ENCODE results near the gene MCFD2. TPM values are rescaled to one million over a fixed set of nuclear protein-coding genes. Genes with fewer than 3 reads are reported as not detected.
A peak's percentile ranks its signal among the peaks of the same experiment; 100 is the strongest.
"Not testable (repeated sequence)": the region's sequence is repeated elsewhere in the genome, so short reads cannot be mapped to it uniquely, and the experiment has no call there.

Gene MCFD2
- polyA plus RNA-seq, 1 donor = 37.4 TPM

GRCh38 chr2:46937471-46937901, 21.9 kb upstream of the MCFD2 start:
- DNase-seq = no peak

GRCh38 chr2:46936566-46936965, 21.0 kb upstream of the MCFD2 start:
- DNase-seq = no peak

- DNase-seq = no peak
Measured at GRCh38 chr2:46935071-46935470, 19.5 kb upstream of the MCFD2 start.

GRCh38 chr2:46929612-46930011, 14.0 kb upstream of the MCFD2 start:
- DNase-seq = no peak

- DNase-seq = no peak
Measured at GRCh38 chr2:46926863-46927262, 11.3 kb upstream of the MCFD2 start.

GRCh38 chr2:46925474-46926351, 10.1 kb upstream of the MCFD2 start:
- no peak for DNase-seq

- no peak for DNase-seq
Measured at GRCh38 chr2:46924608-46925007, 9.0 kb upstream of the MCFD2 start.

- no peak for DNase-seq
Measured at GRCh38 chr2:46924038-46924437, 8.4 kb upstream of the MCFD2 start.

- DNase-seq = no peak
Measured at GRCh38 chr2:46923041-46923528, 7.5 kb upstream of the MCFD2 start.

- no peak for DNase-seq
Measured at GRCh38 chr2:46922606-46923005, 7.0 kb upstream of the MCFD2 start.

- DNase-seq = no peak
Measured at GRCh38 chr2:46921676-46922448, 6.3 kb upstream of the MCFD2 start.

GRCh38 chr2:46917628-46918027, 2.0 kb upstream of the MCFD2 start:
- DNase-seq = no peak

GRCh38 chr2:46915811-46916630, 415 bp upstream of the MCFD2 start:
- DNase-seq = peak; percentile 94

- no peak for DNase-seq
Measured at GRCh38 chr2:46914578-46915230, 902 bp downstream of the MCFD2 start.

GRCh38 chr2:46913471-46914381, 1.9 kb downstream of the MCFD2 start:
- DNase-seq = no peak

GRCh38 chr2:46909771-46910419, 5.7 kb downstream of the MCFD2 start:
- no peak for DNase-seq

GRCh38 chr2:46909150-46909549, 6.5 kb downstream of the MCFD2 start:
- DNase-seq = no peak

GRCh38 chr2:46904908-46905678, 10.5 kb downstream of the MCFD2 start:
- DNase-seq = not testable (repeated sequence)

GRCh38 chr2:46902980-46903379, 12.6 kb downstream of the MCFD2 start:
- not testable (repeated sequence) for DNase-seq

GRCh38 chr2:46902465-46902864, 13.1 kb downstream of the MCFD2 start:
- DNase-seq = no peak

Measured in hindlimb muscle (tissue), 1 donor.